Endothelial cell of umbilical vein (primary cell): ENCODE measurements around the gene KDM4C. TPM values are rescaled to one million over a fixed set of nuclear protein-coding genes. Genes with fewer than 3 reads are reported as not detected.

Experiments
- BruUV-seq: library from RNA; stranded (reverse); fragments of 400-500 nt; replicated peaks from 2 replicates; lab custom pipeline; 2021; lab: Mats Ljungman, UMichigan
- CTCF ChIA-PET: fragments of 300-600, 350-600 bp; sonication (Branson Sonifier 250); formaldehyde crosslinking; loops from one replicate; lab custom pipeline; 2021; ENCODE audit warnings: antibody characterized with exemption, inconsistent platforms; lab: Charles Lee
- POLR2A ChIA-PET: fragments of 300-600, 350-600 bp; sonication (Branson Sonifier 250); formaldehyde crosslinking; loops from one replicate; lab custom pipeline; 2021; ENCODE audit warnings: antibody characterized with exemption, inconsistent platforms; lab: Charles Lee
- DNase-seq: peaks from one replicate; pipeline ENCODE4 v3.0.0-alpha.2; 2011; ENCODE audit warnings: low read depth, low spot score
- FAIRE-seq: peaks from 2 replicates; lab custom pipeline; 2011; peaks lifted over from hg19 to GRCh38; lab: Jason Lieb, UNC
- H2AFZ ChIP-seq: 2 replicates; pipeline ENCODE4 v1.6.0; 2012; ENCODE audit warnings: low read depth, low read length, control low read depth, inconsistent platforms
- H3K27ac ChIP-seq: 2 replicates; pipeline ENCODE4 v1.5.1; 2011; ENCODE audit warnings: low read depth, mild to moderate bottlenecking, control low read depth, low read length, moderate library complexity; ENCODE audit not compliant: insufficient read depth
- H3K27me3 ChIP-seq, 2 experiments: 2 replicates each; pipeline versions ENCODE4 v1.6.0 to v1.6.1; 2011; ENCODE audit warnings: low read length in 2 of 2, mixed read lengths in 1 of 2; ENCODE audit not compliant: control insufficient read depth in 2 of 2, insufficient read depth in 2 of 2
- H3K36me3 ChIP-seq, 2 experiments: 2 replicates in 1 of 2; 3 replicates in 1 of 2; pipeline ENCODE4 v1.5.1; 2011; ENCODE audit warnings: low read length in 2 of 2, mild to moderate bottlenecking in 1 of 2, moderate library complexity in 1 of 2; ENCODE audit not compliant: control insufficient read depth in 2 of 2, insufficient read depth in 2 of 2; ENCODE audit errors: extremely low read depth in 1 of 2
- H3K4me1 ChIP-seq: 3 replicates; pipeline ENCODE4 v1.5.1; 2011; ENCODE audit warnings: mild to moderate bottlenecking, low read length; ENCODE audit not compliant: control insufficient read depth, insufficient read depth; ENCODE audit errors: extremely low read depth
- H3K4me2 ChIP-seq: 2 replicates; pipeline ENCODE4 v1.6.1; 2011; ENCODE audit warnings: low read length, control low read depth, mixed read lengths; ENCODE audit not compliant: insufficient read depth
- H3K4me3 ChIP-seq, 3 experiments: fragments of 200-600 bp in 1 of 3; sonication (generic), shearing (Covaris generic) in 1 of 3; replicated peaks in 1 of 3; 2 replicates each; pipeline ENCODE4 v1.5.1; 2011 to 2016; ENCODE audit warnings: control low read depth in 3 of 3, low read length in 3 of 3, mild to moderate bottlenecking in 2 of 3, inconsistent platforms in 1 of 3, low read depth in 1 of 3, moderate library complexity in 1 of 3; ENCODE audit not compliant: insufficient read depth in 1 of 3
- H3K79me2 ChIP-seq: 2 replicates; pipeline ENCODE4 v1.6.0; 2012; ENCODE audit warnings: low read length, inconsistent platforms; ENCODE audit not compliant: control insufficient read depth, insufficient read depth
- H3K9ac ChIP-seq: replicated peaks from 2 replicates; pipeline ENCODE3; 2011; ENCODE audit warnings: low read length, control low read depth; ENCODE audit not compliant: insufficient read depth; ENCODE audit errors: extremely low read depth
- H3K9me1 ChIP-seq: replicated peaks from 3 replicates; pipeline ENCODE4 v1.6.0; 2011; ENCODE audit warnings: mild to moderate bottlenecking, low read length; ENCODE audit not compliant: control insufficient read depth, insufficient read depth; ENCODE audit errors: extremely low read depth
- H3K9me3 ChIP-seq: replicated peaks from 2 replicates; pipeline ENCODE4 v1.5.1; 2012; ENCODE audit warnings: low read length, inconsistent platforms; ENCODE audit not compliant: control insufficient read depth, insufficient read depth
- H4K20me1 ChIP-seq: replicated peaks from 2 replicates; pipeline ENCODE3; 2011; ENCODE audit warnings: mild to moderate bottlenecking, low read length; ENCODE audit not compliant: control insufficient read depth, insufficient read depth; ENCODE audit errors: extremely low read depth
- CTCF ChIP-seq, 2 donors: IDR thresholded peaks; 1 replicate in 1 of 2; 2 replicates in 1 of 2; pipeline ENCODE4 v1.5.1; 2011; ENCODE audit warnings: low read length in 2 of 2, mild to moderate bottlenecking in 2 of 2, moderate library complexity in 2 of 2, control low read depth in 1 of 2, inconsistent platforms in 1 of 2, low read depth in 1 of 2; ENCODE audit not compliant: insufficient read depth in 1 of 2; ENCODE audit errors: extremely low read depth in 1 of 2
- EZH2 ChIP-seq: IDR thresholded peaks from 2 replicates; pipeline ENCODE4 v1.6.1; 2012; ENCODE audit warnings: borderline replicate concordance, low read depth, mild to moderate bottlenecking, moderate library complexity, low read length, inconsistent platforms; ENCODE audit not compliant: severe bottlenecking
- FOS ChIP-seq: IDR thresholded peaks from 2 replicates; pipeline ENCODE4 v1.6.1; 2011; ENCODE audit warnings: mild to moderate bottlenecking, low read length, moderate library complexity, borderline replicate concordance; ENCODE audit not compliant: insufficient read depth
- GATA2 ChIP-seq: IDR thresholded peaks from 2 replicates; pipeline ENCODE4 v1.7.0; 2011; ENCODE audit warnings: low read depth, mild to moderate bottlenecking, moderate library complexity, mixed read lengths, low read length; ENCODE audit not compliant: insufficient read length, insufficient read depth
- JUN ChIP-seq: IDR thresholded peaks from 2 replicates; pipeline ENCODE4 v1.6.1; 2011; ENCODE audit warnings: borderline replicate concordance, low read depth; ENCODE audit not compliant: insufficient read length, insufficient read depth
- MAX ChIP-seq: IDR thresholded peaks from 2 replicates; pipeline ENCODE4 v1.6.1; 2011; ENCODE audit not compliant: insufficient read depth, insufficient read length
- MYC ChIP-seq: IDR thresholded peaks from one replicate; pipeline ENCODE4 v1.6.1; 2011; ENCODE audit warnings: mild to moderate bottlenecking, low read depth, low read length
- POLR2A ChIP-seq: IDR thresholded peaks from 2 replicates; pipeline ENCODE4 v1.6.1; 2012; ENCODE audit warnings: low read depth, mild to moderate bottlenecking, control low read depth, low read length
- POLR2AphosphoS5 ChIP-seq: IDR thresholded peaks from 2 replicates; pipeline ENCODE4 v1.6.1; 2012; ENCODE audit warnings: low read depth, mild to moderate bottlenecking, control low read depth, low read length, moderate library complexity; ENCODE audit not compliant: insufficient read depth
- dilution Hi-C: fragments of 300-500 bp; cut with MboI; formaldehyde crosslinking; loops from one replicate; pipeline ENCODE4 v1.15.0; 2019; ENCODE audit warnings: low sequenced_read_pairs; ENCODE audit not compliant: extremely low pct_ligation_motif_present
- intact Hi-C: fragments of 100-400 bp; cut with micrococcal nuclease; formaldehyde crosslinking; loops from one replicate; pipeline ENCODE4 v1.10.0; 2022
- polyA plus RNA-seq, 4 experiments: library from polyadenylated mRNA; depleted of rRNA in 3 of 4; stranded (reverse) in 3 of 4; unstranded in 1 of 4; fragments of >200 nt; gene quantifications; 2 replicates each; pipeline versions ENCODE4 v1.2.1 to v1.2.3, GENCODE V29; 2011 to 2012; ENCODE audit warnings: missing spikeins in 1 of 4
- total RNA-seq: library from RNA; stranded (reverse); gene quantifications from 2 replicates; pipeline ENCODE4 v1.2.3, GENCODE V29; 2021

The KDM4C gene
- total and polyA plus RNA-seq, 2 donors (not counting 3 experiments of a cell fraction or from before 2014, with no cell fraction given): 5.4 to 15.0 TPM

GRCh38 chr9:7037176-7037575, 279.4 kb downstream of the KDM4C start:
- ChIA-PET CTCF (interaction anchor here (1.2 to 1.9 kb wide), 3 partner anchors 15 to 210 kb away, joined by 3 to 7 read pairs (median 6); no protein-coding TSS in a partner anchor), POLR2A (no interaction called here)
- TF ChIP-seq POLR2A (no peak), EZH2 (no peak), FOS (no peak), CTCF (IDR thresholded peaks at IDR 0.05; ENCODE audit: extremely low read depth in 1 of 2, insufficient read depth in 1 of 2, low read depth in 1 of 2, low read length in 2 of 2) (no peak), JUN (no peak), MAX (no peak), MYC (no peak), POLR2AphosphoS5 (no peak), GATA2 (no peak)
- Histone ChIP-seq H3K27me3 (no peaks in the 10 kb centered on the region), H3K4me3 (no peak overlapping the region), H3K9me1 (no peaks in the 10 kb centered on the region), H4K20me1 (no peaks in the 10 kb centered on the region), H3K36me3 (no peaks in the 10 kb centered on the region), H3K9me3 (no peaks in the 10 kb centered on the region), H3K4me1 (no peaks in the 10 kb centered on the region), H3K79me2 (no peaks in the 10 kb centered on the region), H3K27ac (no peak overlapping the region), H3K4me2 (no peak overlapping the region), H3K9ac (no peak overlapping the region), H2AFZ (no peak overlapping the region)
- BruUV-seq: no TSS peak
- FAIRE-seq (no peak), DNase-seq (no peak)
- dilution Hi-C loops (no loop called here), intact Hi-C loops (no loop called here)
